GM12878 (cell line): ENCODE data around the gene RALGAPB. TPM values are rescaled to one million over a fixed set of nuclear protein-coding genes. Genes with fewer than 3 reads are reported as not detected.

Experiments used
- ATAC-seq: fragments of 200-7000 bp; cut with Tn5 transposase; 3 replicates; pipeline ENCODE4 v1.9.1; 2020; ENCODE audit warnings: mild to moderate bottlenecking, moderate library complexity
- BruUV-seq: library from RNA; stranded (reverse); fragments of 400-500 nt; replicated peaks from 2 replicates; lab custom pipeline; 2021; lab: Mats Ljungman, UMichigan
- CTCF ChIA-PET: fragments of 300-600 bp; sonication (Branson Sonifier 250); formaldehyde crosslinking; extraction: SDS; loops from one replicate; lab custom pipeline; 2021; ENCODE audit warnings: inconsistent platforms; lab: Yijun Ruan, JAX
- POLR2A ChIA-PET: fragments of 350-600 bp; formaldehyde crosslinking; extraction: SDS; loops from one replicate; lab custom pipeline; 2021; ENCODE audit warnings: inconsistent platforms; lab: Charles Lee
- RAD21 ChIA-PET: fragments of 300-600 bp; sonication (Branson Sonifier 250); formaldehyde crosslinking; loops from one replicate; lab custom pipeline; 2023; ENCODE audit warnings: antibody characterized with exemption; ENCODE audit not compliant: unreplicated experiment; lab: Charles Lee
- SMC1A ChIA-PET: fragments of 300-600 bp; sonication (Branson Sonifier 250); formaldehyde crosslinking; loops from one replicate; lab custom pipeline; 2023; ENCODE audit not compliant: unreplicated experiment, uncharacterized antibody; lab: Charles Lee
- DNase-seq: peaks from one replicate; pipeline ENCODE4 v3.0.0-alpha.2; 2011; ENCODE audit warnings: low read depth, low spot score
- FAIRE-seq: peaks from 3 replicates; lab custom pipeline; 2011; peaks lifted over from hg19 to GRCh38; lab: Jason Lieb, UNC
- H2AFZ ChIP-seq: 2 replicates; pipeline ENCODE4 v1.6.0; 2011; ENCODE audit warnings: low read depth, low read length, control low read depth; ENCODE audit not compliant: control insufficient read depth
- H3K27ac ChIP-seq: 2 replicates; pipeline ENCODE4 v1.5.1; 2011; ENCODE audit warnings: control low read depth; ENCODE audit not compliant: control insufficient read depth, insufficient read depth
- H3K27me3 ChIP-seq, 2 experiments: replicated peaks in 1 of 2; 2 replicates each; pipeline versions ENCODE4 v1.6.0 to v1.6.1; 2011; ENCODE audit warnings: low read length in 1 of 2; ENCODE audit not compliant: control insufficient read depth in 2 of 2, insufficient read depth in 2 of 2
- H3K36me3 ChIP-seq, 2 experiments: 2 replicates each; pipeline ENCODE4 v1.5.1; 2011; ENCODE audit warnings: low read length in 1 of 2; ENCODE audit not compliant: control insufficient read depth in 2 of 2, insufficient read depth in 2 of 2
- H3K4me1 ChIP-seq: 2 replicates; pipeline ENCODE4 v1.6.1; 2011; ENCODE audit warnings: mild to moderate bottlenecking, low read length, moderate library complexity, mixed read lengths; ENCODE audit not compliant: control insufficient read depth, insufficient read depth
- H3K4me2 ChIP-seq: 2 replicates; pipeline ENCODE4 v1.6.0; 2011; ENCODE audit warnings: control low read depth; ENCODE audit not compliant: control insufficient read depth, insufficient read depth
- H3K4me3 ChIP-seq: fragments of 200-600 bp; sonication (generic); 2 replicates; pipeline ENCODE4 v1.5.1; 2016
- H3K79me2 ChIP-seq: 2 replicates; pipeline ENCODE4 v1.6.0; 2011; ENCODE audit warnings: low read length; ENCODE audit not compliant: control insufficient read depth, insufficient read depth
- H3K9ac ChIP-seq: 2 replicates; pipeline ENCODE4 v1.8.0; 2011; ENCODE audit warnings: low read length, control low read depth, mixed read lengths; ENCODE audit not compliant: control insufficient read depth, insufficient read depth
- H3K9me3 ChIP-seq: replicated peaks from 3 replicates; pipeline ENCODE4 v1.5.1; 2011; ENCODE audit warnings: mild to moderate bottlenecking, low read length; ENCODE audit not compliant: control insufficient read depth, insufficient read depth
- H4K20me1 ChIP-seq: 2 replicates; pipeline ENCODE4 v1.6.0; 2011; ENCODE audit not compliant: control insufficient read depth, insufficient read depth
- BCL11A ChIP-seq: IDR thresholded peaks from 2 replicates; pipeline ENCODE4 v1.6.1; 2011; ENCODE audit warnings: low read depth, low read length
- ETV6 ChIP-seq, 2 experiments: fragments of 450-650 bp in 1 of 2; IDR thresholded peaks in 1 of 2; conservative IDR thresholded peaks in 1 of 2; 2 replicates each; pipeline ENCODE4 v1.6.1; 2014; ENCODE audit warnings: antibody characterized with exemption in 1 of 2, borderline replicate concordance in 1 of 2, low read depth in 1 of 2, mild to moderate bottlenecking in 1 of 2, moderate library complexity in 1 of 2
- FOXM1 ChIP-seq: IDR thresholded peaks from 2 replicates; pipeline ENCODE4 v1.6.1; 2012; ENCODE audit warnings: low read depth, mild to moderate bottlenecking, inconsistent platforms, low read length, moderate library complexity
- MEF2A ChIP-seq: IDR thresholded peaks from 2 replicates; pipeline ENCODE4 v1.6.1; 2011; ENCODE audit warnings: low read depth, mild to moderate bottlenecking, low read length, moderate library complexity; ENCODE audit not compliant: insufficient read depth
- NBN ChIP-seq: fragments of 450-650 bp; IDR thresholded peaks from 2 replicates; pipeline ENCODE4 v1.6.1; 2016
- PML ChIP-seq: IDR thresholded peaks from 2 replicates; pipeline ENCODE4 v1.6.1; 2012; ENCODE audit warnings: low read length, inconsistent platforms
- SMAD5 ChIP-seq: IDR thresholded peaks from 2 replicates; pipeline ENCODE4 v1.6.1; 2016; ENCODE audit warnings: antibody characterized with exemption, low read depth
- SREBF1 ChIP-seq: IDR thresholded peaks from 2 replicates; pipeline ENCODE4 v1.6.1; 2012; ENCODE audit warnings: mild to moderate bottlenecking, low read length
- TBL1XR1 ChIP-seq: IDR thresholded peaks from 2 replicates; pipeline ENCODE4 v1.6.1; 2012; ENCODE audit warnings: low read depth, low read length, improper control_type of control experiment
- ZNF24 ChIP-seq: fragments of 450-650 bp; IDR thresholded peaks from 2 replicates; pipeline ENCODE4 v1.6.1; 2017; ENCODE audit warnings: antibody characterized with exemption, mild to moderate bottlenecking
- ZNF274 ChIP-seq: IDR thresholded peaks from one replicate; pipeline ENCODE4 v1.8.0; 2011; ENCODE audit not compliant: insufficient read length, insufficient read depth
- WGBS: methylation state at CpG from one replicate; pipeline ENCODE4 v1.1.6; 2016; ENCODE audit warnings: low lambda C conversion rate; ENCODE audit not compliant: insufficient replicate concordance, insufficient coverage; ENCODE audit errors: missing lambda C conversion rate; 5-methylcytosine and 5-hydroxymethylcytosine counted together
- in situ Hi-C: fragments of 300-500 bp; cut with MboI; formaldehyde crosslinking; loops from 9 replicates; pipeline ENCODE4 v1.14.3; 2018; ENCODE audit warnings: mixed read lengths
- intact Hi-C: fragments of 100-400 bp; cut with micrococcal nuclease; formaldehyde crosslinking; loops from one replicate; pipeline ENCODE4 v1.14.2; 2022; ENCODE audit not compliant: unreplicated experiment
- polyA plus RNA-seq, 11 experiments: library from polyadenylated mRNA; depleted of rRNA in 4 of 11; unstranded in 6 of 11; stranded (reverse) in 5 of 11; fragments of >200 nt; fragmentation: Nextera tagmentation in 4 of 11; fragmentation: Illumina TruSeq in 1 of 11; extraction: Ambion mirVana in 4 of 11; extraction: Trizol in 1 of 11; gene quantifications; 1 replicate in 1 of 11; 2 replicates in 10 of 11; pipeline versions ENCODE4 v1.2.1 to v1.2.3, GENCODE V29; 2011 to 2016; ENCODE audit warnings: inconsistent platforms in 2 of 11, missing spikeins in 2 of 11, low read depth in 1 of 11
- total RNA-seq, 4 experiments: library from RNA; depleted of rRNA in 3 of 4; stranded (reverse); fragments of >200 nt in 3 of 4; fragmentation: Illumina TruSeq in 1 of 4; extraction: Trizol in 1 of 4; gene quantifications; 2 replicates each; pipeline versions ENCODE4 v1.2.1 to v1.2.3, GENCODE V29; 2013 to 2021
- TF ChIP-seq, protein P1 (sequence below): IDR thresholded peaks from 2 replicates; pipeline ENCODE4 v1.6.1; 2012; ENCODE audit warnings: low read depth, low read length, improper control_type of control experiment
- TF ChIP-seq, protein P2 (sequence below): IDR thresholded peaks from 2 replicates; pipeline ENCODE4 v1.6.1; 2011; ENCODE audit warnings: low read depth, low read length, improper control_type of control experiment, borderline replicate concordance
- TF ChIP-seq, protein P3 (sequence below): fragments of 450-650 bp; IDR thresholded peaks from 2 replicates; pipeline ENCODE4 v1.6.1; 2017; ENCODE audit warnings: mild to moderate bottlenecking

Gene RALGAPB
- total and polyA plus RNA-seq, 10 of the 15 experiments (the other 5 are each of a cell fraction or from before 2014, with no cell fraction given): 3.7 to 23.2 (median 15.5) TPM

DNA sequence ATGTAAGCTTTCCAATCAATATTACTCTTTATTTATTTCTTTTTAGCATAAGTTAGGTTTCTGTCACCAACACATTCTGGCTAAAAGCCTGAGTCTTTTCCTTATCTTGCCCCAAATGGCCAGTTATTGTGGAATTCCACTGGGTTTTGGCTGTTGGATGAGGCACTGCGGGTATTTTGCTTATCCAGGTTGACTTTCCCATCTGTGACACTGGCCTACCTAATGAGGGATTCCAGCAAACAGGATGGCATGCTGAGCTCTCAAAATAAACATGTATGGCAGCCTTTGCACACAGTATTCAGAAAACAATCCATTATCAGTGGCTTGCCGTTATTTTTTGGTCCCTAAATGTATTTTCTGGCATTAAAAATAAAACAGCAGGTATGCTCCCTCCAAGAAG lies 6.5 kb upstream of the RALGAPB start:
- DNase-seq (no peak), ATAC-seq (no peak)
- Histone ChIP-seq H3K27me3 (no peaks in the 10 kb centered on the region), H3K79me2 (no peaks in the 10 kb centered on the region), H3K9ac (no peak overlapping the region), H2AFZ (no peak overlapping the region), H3K36me3 (no peaks in the 10 kb centered on the region), H3K4me1 (no peaks in the 10 kb centered on the region)
- SMC1A ChIA-PET: no interaction called here
- in situ Hi-C loops: no loop called here
- no TSS peak for BruUV-seq
- WGBS: 16% methylated on average over 2 of the region's 2 CpGs
- CTCF ChIA-PET: interaction anchor here (0.7 to 1.5 kb wide), 2 partner anchors 20 to 1289 kb away, joined by 3 read pairs; no protein-coding TSS in a partner anchor
- POLR2A ChIA-PET: no interaction called here
- RAD21 ChIA-PET: no interaction called here
- TF ChIP-seq PML (no peak), TBL1XR1 (no peak), SREBF1 (no peak)
- TF ChIP-seq, protein P1, sequence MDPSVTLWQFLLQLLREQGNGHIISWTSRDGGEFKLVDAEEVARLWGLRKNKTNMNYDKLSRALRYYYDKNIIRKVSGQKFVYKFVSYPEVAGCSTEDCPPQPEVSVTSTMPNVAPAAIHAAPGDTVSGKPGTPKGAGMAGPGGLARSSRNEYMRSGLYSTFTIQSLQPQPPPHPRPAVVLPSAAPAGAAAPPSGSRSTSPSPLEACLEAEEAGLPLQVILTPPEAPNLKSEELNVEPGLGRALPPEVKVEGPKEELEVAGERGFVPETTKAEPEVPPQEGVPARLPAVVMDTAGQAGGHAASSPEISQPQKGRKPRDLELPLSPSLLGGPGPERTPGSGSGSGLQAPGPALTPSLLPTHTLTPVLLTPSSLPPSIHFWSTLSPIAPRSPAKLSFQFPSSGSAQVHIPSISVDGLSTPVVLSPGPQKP: no peak
- TF ChIP-seq, all 136 proteins: peak for 0
- Histone ChIP-seq H4K20me1 (no peaks in the 10 kb centered on the region), H3K4me2 (no peak overlapping the region), H3K4me3 (no peak overlapping the region), H3K27ac (no peak overlapping the region), H3K9me3 (no peaks in the 10 kb centered on the region)
- FAIRE-seq: no peak
- intact Hi-C loops: no loop called here

- ChIA-PET POLR2A (no interaction called here), SMC1A (no interaction called here), CTCF (interaction anchor here (1.5 kb wide), 1 partner anchor 21 kb away, joined by 3 read pairs; no protein-coding TSS in a partner anchor), RAD21 (no interaction called here)
- Histone ChIP-seq H3K4me2 (no peak overlapping the region), H3K9me3 (no peaks in the 10 kb centered on the region), H4K20me1 (no peaks in the 10 kb centered on the region), H3K27me3 (no peaks in the 10 kb centered on the region), H3K36me3 (no peaks in the 10 kb centered on the region), H3K4me3 (no peak overlapping the region), H2AFZ (no peak overlapping the region), H3K27ac (no peak overlapping the region), H3K9ac (no peak overlapping the region), H3K4me1 (no peaks in the 10 kb centered on the region), H3K79me2 (no peaks in the 10 kb centered on the region)
- ATAC-seq (no peak), FAIRE-seq (no peak), DNase-seq (no peak)
- intact Hi-C loops: no loop called here
- in situ Hi-C loops: no loop called here
- WGBS: 32% methylated on average over 3 of the region's 3 CpGs
- no TSS peak for BruUV-seq
- TF ChIP-seq SMAD5 (no peak), FOXM1 (no peak), ZNF24 (no peak), NBN (no peak), ETV6 (conservative IDR thresholded peaks at IDR 0.05 in 1 of 2, IDR thresholded peaks at IDR 0.05 in 1 of 2; ENCODE audit: borderline replicate concordance in 1 of 2, low read depth in 1 of 2) (no peak), SREBF1 (no peak), MEF2A (no peak), BCL11A (no peak), ZNF274 (no peak)
- TF ChIP-seq, protein P2, sequence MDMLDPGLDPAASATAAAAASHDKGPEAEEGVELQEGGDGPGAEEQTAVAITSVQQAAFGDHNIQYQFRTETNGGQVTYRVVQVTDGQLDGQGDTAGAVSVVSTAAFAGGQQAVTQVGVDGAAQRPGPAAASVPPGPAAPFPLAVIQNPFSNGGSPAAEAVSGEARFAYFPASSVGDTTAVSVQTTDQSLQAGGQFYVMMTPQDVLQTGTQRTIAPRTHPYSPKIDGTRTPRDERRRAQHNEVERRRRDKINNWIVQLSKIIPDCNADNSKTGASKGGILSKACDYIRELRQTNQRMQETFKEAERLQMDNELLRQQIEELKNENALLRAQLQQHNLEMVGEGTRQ: no peak
- TF ChIP-seq, protein P3, sequence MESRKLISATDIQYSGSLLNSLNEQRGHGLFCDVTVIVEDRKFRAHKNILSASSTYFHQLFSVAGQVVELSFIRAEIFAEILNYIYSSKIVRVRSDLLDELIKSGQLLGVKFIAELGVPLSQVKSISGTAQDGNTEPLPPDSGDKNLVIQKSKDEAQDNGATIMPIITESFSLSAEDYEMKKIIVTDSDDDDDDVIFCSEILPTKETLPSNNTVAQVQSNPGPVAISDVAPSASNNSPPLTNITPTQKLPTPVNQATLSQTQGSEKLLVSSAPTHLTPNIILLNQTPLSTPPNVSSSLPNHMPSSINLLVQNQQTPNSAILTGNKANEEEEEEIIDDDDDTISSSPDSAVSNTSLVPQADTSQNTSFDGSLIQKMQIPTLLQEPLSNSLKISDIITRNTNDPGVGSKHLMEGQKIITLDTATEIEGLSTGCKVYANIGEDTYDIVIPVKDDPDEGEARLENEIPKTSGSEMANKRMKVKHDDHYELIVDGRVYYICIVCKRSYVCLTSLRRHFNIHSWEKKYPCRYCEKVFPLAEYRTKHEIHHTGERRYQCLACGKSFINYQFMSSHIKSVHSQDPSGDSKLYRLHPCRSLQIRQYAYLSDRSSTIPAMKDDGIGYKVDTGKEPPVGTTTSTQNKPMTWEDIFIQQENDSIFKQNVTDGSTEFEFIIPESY: no peak
These were observed 5.7 kb upstream of the RALGAPB start for GRCh38 chr20:38466983-38467382.
